Ectodermal cell (in vitro differentiated cells): ENCODE data around the gene ITGAX.

ENCODE experiments used
- H3K27ac ChIP-seq: 2 replicates; pipeline ENCODE4 v1.7.0; 2013; ENCODE audit warnings: mild to moderate bottlenecking, low read depth, low read length; ENCODE audit not compliant: insufficient read depth, poor library complexity, severe bottlenecking
- H3K27me3 ChIP-seq: 2 replicates; pipeline ENCODE4 v1.7.0; 2013; ENCODE audit warnings: mild to moderate bottlenecking, low read length; ENCODE audit not compliant: insufficient read depth, control insufficient read depth, poor library complexity, severe bottlenecking
- H3K36me3 ChIP-seq: one replicate; pipeline ENCODE4 v1.7.0; 2013; ENCODE audit warnings: low read length; ENCODE audit not compliant: control insufficient read depth, insufficient read depth
- H3K4me1 ChIP-seq: one replicate; pipeline ENCODE4 v1.7.0; 2013; ENCODE audit warnings: low read length; ENCODE audit not compliant: control insufficient read depth, insufficient read depth
- H3K4me3 ChIP-seq: 2 replicates; pipeline ENCODE4 v1.7.0; 2013; ENCODE audit warnings: low read depth, low read length, control low read depth; ENCODE audit not compliant: insufficient read depth
- H3K9me3 ChIP-seq: 2 replicates; pipeline ENCODE4 v1.7.0; 2013; ENCODE audit warnings: mild to moderate bottlenecking, low read length, moderate library complexity; ENCODE audit not compliant: control insufficient read depth
- WGBS, 2 experiments: methylation state at CpG; one replicate each; pipeline ENCODE4 v1.1.7; 2013; ENCODE audit warnings: missing lambda C conversion rate in 2 of 2; 5-methylcytosine and 5-hydroxymethylcytosine counted together

The ITGAX gene

GRCh38 chr16:31395647-31396046 lies 40.7 kb downstream of the ITGAX start:
- Histone ChIP-seq H3K27ac (no peak overlapping the region), H3K36me3 (no peaks in the 10 kb centered on the region), H3K27me3 (no peaks in the 10 kb centered on the region), H3K9me3 (no peaks in the 10 kb centered on the region), H3K4me1 (no peaks in the 10 kb centered on the region), H3K4me3 (no peak overlapping the region)
- WGBS, 2 experiments: 92 to 93% methylated on average over 6 of the region's 6 CpGs

- Histone ChIP-seq H3K4me3 (no peak overlapping the region), H3K9me3 (no peaks in the 10 kb centered on the region), H3K27ac (no peak overlapping the region), H3K27me3 (no peaks in the 10 kb centered on the region), H3K4me1 (no peaks in the 10 kb centered on the region), H3K36me3 (no peaks in the 10 kb centered on the region)
- WGBS, 2 experiments: 94% methylated on average over 18 of the region's 18 CpGs
These were observed 42.2 kb downstream of the ITGAX start for GRCh38 chr16:31397096-31397660.

- Histone ChIP-seq H3K4me3 (no peak overlapping the region), H3K36me3 (no peaks in the 10 kb centered on the region), H3K9me3 (no peaks in the 10 kb centered on the region), H3K27me3 (no peaks in the 10 kb centered on the region), H3K4me1 (no peaks in the 10 kb centered on the region), H3K27ac (no peak overlapping the region)
- WGBS, 2 experiments: 82 to 85% methylated on average over 9 of the region's 9 CpGs
These were observed 42.7 kb downstream of the ITGAX start for GRCh38 chr16:31397701-31398100.

GRCh38 chr16:31400191-31400590 lies 45.2 kb downstream of the ITGAX start:
- no peaks in the 10 kb centered on the region for H3K9me3 ChIP-seq
- H3K27me3 ChIP-seq: no peaks in the 10 kb centered on the region
- H3K27ac ChIP-seq: no peak overlapping the region
- H3K36me3 ChIP-seq: no peaks in the 10 kb centered on the region
- 86 to 92% methylated on average over 2 of the region's 2 CpGs for WGBS, 2 experiments
- no peak overlapping the region for H3K4me3 ChIP-seq
- no peaks in the 10 kb centered on the region for H3K4me1 ChIP-seq

GRCh38 chr16:31401436-31401835 lies 46.5 kb downstream of the ITGAX start:
- Histone ChIP-seq H3K4me1 (no peaks in the 10 kb centered on the region), H3K36me3 (no peaks in the 10 kb centered on the region), H3K4me3 (no peak overlapping the region), H3K27me3 (no peaks in the 10 kb centered on the region), H3K9me3 (no peaks in the 10 kb centered on the region), H3K27ac (no peak overlapping the region)
- 89 to 92% methylated on average over 11 of the region's 11 CpGs for WGBS, 2 experiments

GRCh38 chr16:31402687-31403086 lies 47.7 kb downstream of the ITGAX start:
- Histone ChIP-seq H3K4me3 (no peak overlapping the region), H3K9me3 (no peaks in the 10 kb centered on the region), H3K4me1 (no peaks in the 10 kb centered on the region), H3K27ac (no peak overlapping the region), H3K36me3 (no peaks in the 10 kb centered on the region), H3K27me3 (no peaks in the 10 kb centered on the region)
- 88 to 96% methylated on average over 1 of the region's 1 CpG for WGBS, 2 experiments

- Histone ChIP-seq H3K27ac (no peak overlapping the region), H3K9me3 (no peaks in the 10 kb centered on the region), H3K27me3 (no peaks in the 10 kb centered on the region), H3K36me3 (no peaks in the 10 kb centered on the region), H3K4me1 (no peaks in the 10 kb centered on the region), H3K4me3 (no peak overlapping the region)
- WGBS, 2 experiments: 89 to 91% methylated on average over 21 of the region's 21 CpGs
These were observed 48.8 kb downstream of the ITGAX start for GRCh38 chr16:31403590-31404352.

GRCh38 chr16:31404353-31405064 lies 49.5 kb downstream of the ITGAX start:
- H3K36me3 ChIP-seq: no peaks in the 10 kb centered on the region
- whole genome bisulfite sequencing, 2 experiments: 83 to 85% methylated on average over 9 of the region's 9 CpGs
- no peaks in the 10 kb centered on the region for H3K9me3 ChIP-seq
- no peaks in the 10 kb centered on the region for H3K27me3 ChIP-seq
- H3K4me1 ChIP-seq: no peaks in the 10 kb centered on the region
- H3K27ac ChIP-seq: no peak overlapping the region
- no peak overlapping the region for H3K4me3 ChIP-seq

GRCh38 chr16:31407406-31407805 lies 52.4 kb downstream of the ITGAX start:
- Histone ChIP-seq H3K4me3 (no peak overlapping the region), H3K36me3 (no peaks in the 10 kb centered on the region), H3K27me3 (no peaks in the 10 kb centered on the region), H3K27ac (no peak overlapping the region), H3K9me3 (no peaks in the 10 kb centered on the region), H3K4me1 (no peaks in the 10 kb centered on the region)
- 88 to 91% methylated on average over 8 of the region's 8 CpGs for WGBS, 2 experiments

GRCh38 chr16:31409433-31409832 lies 54.5 kb downstream of the ITGAX start:
- Histone ChIP-seq H3K27me3 (no peaks in the 10 kb centered on the region), H3K4me3 (no peak overlapping the region), H3K27ac (no peak overlapping the region), H3K4me1 (no peaks in the 10 kb centered on the region), H3K9me3 (no peaks in the 10 kb centered on the region), H3K36me3 (no peaks in the 10 kb centered on the region)
- WGBS, 2 experiments: 80 to 84% methylated on average over 3 of the region's 3 CpGs
